ENCODE results near the gene OLFM4. TPM values are rescaled to one million over a fixed set of nuclear protein-coding genes. Genes with fewer than 3 reads are reported as not detected.

Gene OLFM4
- total RNA-seq, 1 donor from 2014 or later = not detected

- TF ChIP-seq CTCF (IDR thresholded peaks at IDR 0.05) = no peak
- Histone ChIP-seq H3K9me3 (no peaks in the 10 kb centered on the region), H3K36me3 (no peaks in the 10 kb centered on the region), H3K27ac (no peak overlapping the region), H3K4me3 (no peak overlapping the region), H3K27me3 (ENCODE audit: low read depth) (no peaks in the 10 kb centered on the region), H3K4me1 (no peaks in the 10 kb centered on the region)
- ATAC-seq (no peak), DNase-seq (no peak)
- intact Hi-C loops (cut with DNase I) = no loop called here
Observed at GRCh38 chr13:53058065-53058679, 29.6 kb downstream of the OLFM4 start.

- Histone ChIP-seq H3K27ac (no peak overlapping the region), H3K4me1 (no peaks in the 10 kb centered on the region), H3K9me3 (no peaks in the 10 kb centered on the region), H3K36me3 (no peaks in the 10 kb centered on the region), H3K4me3 (no peak overlapping the region), H3K27me3 (ENCODE audit: low read depth) (peaks cover 4% of the 10 kb centered on the region)
- no peak for ATAC-seq
- intact Hi-C loops (cut with DNase I) = no loop called here
- DNase-seq = no peak
- TF ChIP-seq CTCF (IDR thresholded peaks at IDR 0.05) = no peak
Observed at GRCh38 chr13:53060840-53061490, 32.4 kb downstream of the OLFM4 start.

- no peak for TF ChIP-seq CTCF (IDR thresholded peaks at IDR 0.05)
- H3K27me3 ChIP-seq (ENCODE audit: low read depth) = peaks cover 4% of the 10 kb centered on the region
- no peak overlapping the region for H3K4me3 ChIP-seq
- ATAC-seq (no peak), DNase-seq (no peak)
- intact Hi-C loops (cut with DNase I) = no loop called here
- no peaks in the 10 kb centered on the region for H3K4me1 ChIP-seq
- no peak overlapping the region for H3K27ac ChIP-seq
- no peaks in the 10 kb centered on the region for H3K36me3 ChIP-seq
- no peaks in the 10 kb centered on the region for H3K9me3 ChIP-seq
Observed at GRCh38 chr13:53064731-53065130, 36.1 kb downstream of the OLFM4 start.

- H3K36me3 ChIP-seq = no peaks in the 10 kb centered on the region
- intact Hi-C loops (cut with DNase I) = no loop called here
- no peak for DNase-seq
- H3K4me1 ChIP-seq = no peaks in the 10 kb centered on the region
- no peak for ATAC-seq
- TF ChIP-seq CTCF (IDR thresholded peaks at IDR 0.05) = no peak
- H3K27me3 ChIP-seq (ENCODE audit: low read depth) = peaks cover 4% of the 10 kb centered on the region
- no peak overlapping the region for H3K27ac ChIP-seq
- no peaks in the 10 kb centered on the region for H3K9me3 ChIP-seq
- H3K4me3 ChIP-seq = no peak overlapping the region
Observed at GRCh38 chr13:53066411-53066810, 37.8 kb downstream of the OLFM4 start.

GRCh38 chr13:53068585-53069520, 40.2 kb downstream of the OLFM4 start:
- H3K27ac ChIP-seq = no peak overlapping the region
- no peak for ATAC-seq

More at GRCh38 chr13:53068585-53069520, 40.2 kb downstream of the OLFM4 start:
- DNase-seq = no peak
- Histone ChIP-seq H3K27me3 (ENCODE audit: low read depth) (peaks cover 4% of the 10 kb centered on the region), H3K4me1 (no peaks in the 10 kb centered on the region), H3K9me3 (no peaks in the 10 kb centered on the region), H3K36me3 (no peaks in the 10 kb centered on the region), H3K4me3 (no peak overlapping the region)
- intact Hi-C loops (cut with DNase I) = no loop called here
- TF ChIP-seq CTCF (IDR thresholded peaks at IDR 0.05) = no peak

All from lower lobe of right lung (tissue), 2 donors.